ENCODE data around the gene ABCC6.

The ABCC6 gene

DNA sequence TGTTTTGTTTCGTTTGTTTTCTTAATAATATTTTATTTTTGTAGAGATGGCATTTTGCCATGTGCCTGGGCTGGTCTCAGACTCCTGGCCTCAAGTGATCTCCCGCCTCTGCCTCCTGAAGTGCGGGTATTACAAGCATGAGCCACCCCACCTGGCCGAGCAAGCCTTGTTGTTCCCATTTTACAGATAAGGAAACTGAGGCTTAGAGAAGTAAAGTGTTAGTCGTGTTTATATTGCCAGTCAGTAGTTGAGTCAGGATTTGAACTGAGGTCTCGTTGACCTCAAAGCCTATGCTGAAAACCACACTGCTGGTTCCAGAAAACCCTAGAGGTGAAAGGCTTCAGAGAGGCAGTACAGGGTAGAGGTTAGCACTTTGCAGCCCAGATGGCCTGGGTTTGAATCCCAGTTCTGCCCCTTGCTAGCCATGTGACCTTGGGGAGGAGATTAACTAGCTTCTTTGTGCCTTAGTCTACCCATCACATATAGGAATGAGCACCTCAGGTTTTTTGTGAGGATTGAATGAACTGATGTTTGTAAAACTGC lies 102.0 kb downstream of the ABCC6 start:
- no peak for DNase-seq (ENCODE audit: low spot score in 2 of 2)
- H3K27ac Mint-ChIP-seq (ENCODE audit: low read depth): peak overlapping the region; percentile 71
- H3K36me3 Mint-ChIP-seq (ENCODE audit: insufficient read depth): peaks cover 34% of the 10 kb centered on the region
- ATAC-seq (replicated peaks; ENCODE audit: extremely low read depth, poor library complexity, severe bottlenecking): no peak
- peaks cover 6% of the 10 kb centered on the region for H3K9me3 Mint-ChIP-seq
- no peak overlapping the region for H3K4me3 Mint-ChIP-seq
- no peaks in the 10 kb centered on the region for H3K27me3 Mint-ChIP-seq
- H3K4me1 Mint-ChIP-seq: peaks cover 13% of the 10 kb centered on the region

DNA sequence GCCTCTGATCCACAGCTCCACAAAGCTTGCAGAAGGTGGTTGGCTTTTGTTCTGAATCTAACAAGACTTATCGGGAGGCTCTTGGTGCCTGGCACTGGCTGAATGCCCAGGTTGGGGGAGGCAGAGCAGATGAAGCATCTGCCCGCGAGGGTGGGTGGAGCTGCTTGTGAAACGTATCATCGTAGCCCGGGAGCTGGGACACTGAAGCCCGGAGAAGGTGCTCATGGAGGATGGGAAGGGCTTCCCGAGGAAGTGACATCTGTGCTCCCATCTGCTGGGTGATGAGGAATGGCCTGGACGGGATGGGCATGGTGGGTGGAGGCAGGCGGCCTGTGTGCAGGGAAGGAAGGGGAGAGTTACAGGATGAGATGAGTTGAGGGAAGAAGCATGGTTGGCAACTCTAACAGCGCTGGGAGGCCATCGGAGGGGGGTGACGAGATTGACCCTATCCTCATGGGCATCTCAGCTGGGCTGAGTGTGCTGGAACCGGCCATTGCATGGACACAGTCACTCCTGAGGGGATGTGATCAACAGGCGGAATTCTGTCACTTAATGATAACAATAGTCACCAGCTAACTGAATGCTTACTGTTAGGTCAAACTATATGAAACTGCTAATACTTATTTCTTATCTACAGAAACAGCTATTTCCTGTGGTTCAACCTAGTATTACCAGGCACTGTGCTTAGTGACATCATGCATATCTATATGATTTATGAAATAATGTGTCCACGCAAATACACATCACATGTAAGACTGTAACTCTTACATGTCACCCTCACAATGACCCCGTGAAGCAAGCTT lies 102.7 kb downstream of the ABCC6 start:
- Mint-ChIP-seq H3K4me3 (no peak overlapping the region), H3K27me3 (no peaks in the 10 kb centered on the region), H3K4me1 (peaks cover 13% of the 10 kb centered on the region), H3K36me3 (ENCODE audit: insufficient read depth) (peaks cover 37% of the 10 kb centered on the region), H3K9me3 (peaks cover 6% of the 10 kb centered on the region), H3K27ac (ENCODE audit: low read depth) (peak overlapping the region; percentile 71)
- peak; percentile 36 for ATAC-seq (replicated peaks; ENCODE audit: extremely low read depth, poor library complexity, severe bottlenecking)
- DNase-seq (ENCODE audit: low spot score in 2 of 2): no peak

DNA sequence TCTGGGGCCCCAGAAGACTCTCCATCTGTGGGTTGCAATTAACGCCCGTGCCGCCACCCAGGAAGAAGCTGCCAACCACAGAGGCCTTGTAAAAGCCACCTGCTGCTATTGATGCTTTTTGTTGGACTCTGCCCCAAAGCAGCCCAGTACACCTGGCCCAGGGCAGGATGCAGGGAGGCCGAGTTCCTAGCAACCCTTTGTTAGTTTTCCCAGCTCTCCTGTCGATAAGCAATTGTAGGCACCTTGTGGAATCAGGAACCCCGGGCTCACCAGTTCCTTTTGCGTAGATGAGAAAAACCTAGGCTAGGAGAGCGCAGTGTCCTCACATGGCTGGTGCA lies 103.3 kb downstream of the ABCC6 start:
- no peak overlapping the region for H3K4me3 Mint-ChIP-seq
- peak overlapping the region; percentile 71 for H3K27ac Mint-ChIP-seq (ENCODE audit: low read depth)
- peaks cover 13% of the 10 kb centered on the region for H3K4me1 Mint-ChIP-seq
- H3K36me3 Mint-ChIP-seq (ENCODE audit: insufficient read depth): peaks cover 40% of the 10 kb centered on the region
- no peak for DNase-seq (ENCODE audit: low spot score in 2 of 2)
- no peaks in the 10 kb centered on the region for H3K27me3 Mint-ChIP-seq
- H3K9me3 Mint-ChIP-seq: peaks cover 6% of the 10 kb centered on the region
- no peak for ATAC-seq (replicated peaks; ENCODE audit: extremely low read depth, poor library complexity, severe bottlenecking)

DNA sequence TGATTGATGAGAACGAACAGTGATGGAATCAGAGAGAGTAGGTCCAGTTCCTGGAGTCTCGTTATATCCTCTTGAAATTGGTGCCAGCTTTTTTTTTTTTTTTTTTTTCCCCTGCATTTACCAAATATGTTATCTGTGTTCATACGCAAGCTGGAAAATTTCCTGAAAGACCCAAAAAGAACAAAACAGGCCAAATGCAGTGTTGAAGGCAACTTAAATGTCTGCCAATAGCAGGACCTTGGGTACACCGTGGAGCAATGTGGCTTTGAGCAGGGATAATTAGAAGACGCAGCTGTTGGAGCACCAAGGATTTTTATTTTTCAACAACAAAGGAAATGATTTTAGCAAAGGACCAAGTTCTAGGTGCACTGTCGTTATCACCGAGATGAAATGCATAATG lies 105.0 kb downstream of the ABCC6 start:
- DNase-seq (ENCODE audit: low spot score in 2 of 2): no peak
- no peaks in the 10 kb centered on the region for H3K9me3 Mint-ChIP-seq
- peaks cover 13% of the 10 kb centered on the region for H3K4me1 Mint-ChIP-seq
- no peak for ATAC-seq (replicated peaks; ENCODE audit: extremely low read depth, poor library complexity, severe bottlenecking)
- no peaks in the 10 kb centered on the region for H3K27me3 Mint-ChIP-seq
- H3K36me3 Mint-ChIP-seq (ENCODE audit: insufficient read depth): peaks cover 41% of the 10 kb centered on the region
- H3K27ac Mint-ChIP-seq (ENCODE audit: low read depth): no peak overlapping the region
- H3K4me3 Mint-ChIP-seq: no peak overlapping the region

DNA sequence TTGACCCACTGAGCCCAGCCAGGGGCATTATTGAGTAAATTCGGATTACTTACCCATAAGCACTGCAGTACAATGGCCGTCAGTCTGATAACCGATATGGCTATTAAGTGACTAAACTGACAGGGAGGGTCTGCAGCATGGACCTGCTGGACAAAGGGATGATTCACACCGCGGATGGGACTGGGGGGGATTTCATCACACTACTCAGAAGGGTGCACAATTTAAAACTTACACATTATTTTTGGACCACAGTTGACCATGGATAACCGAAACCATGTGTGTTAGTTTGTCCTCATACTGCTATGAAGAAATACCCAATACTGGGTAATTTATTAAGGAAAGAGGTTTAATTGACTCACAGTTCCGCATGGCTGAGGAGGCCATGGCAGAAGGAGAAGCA lies 106.5 kb downstream of the ABCC6 start:
- DNase-seq (ENCODE audit: low spot score in 2 of 2) (no peak), ATAC-seq (replicated peaks; ENCODE audit: extremely low read depth, poor library complexity, severe bottlenecking) (no peak)
- peaks cover 45% of the 10 kb centered on the region for H3K36me3 Mint-ChIP-seq (ENCODE audit: insufficient read depth)
- H3K9me3 Mint-ChIP-seq: no peaks in the 10 kb centered on the region
- H3K27ac Mint-ChIP-seq (ENCODE audit: low read depth): no peak overlapping the region
- H3K27me3 Mint-ChIP-seq: no peaks in the 10 kb centered on the region
- H3K4me1 Mint-ChIP-seq: peaks cover 13% of the 10 kb centered on the region
- no peak overlapping the region for H3K4me3 Mint-ChIP-seq

- no peak for DNase-seq (ENCODE audit: low spot score in 2 of 2)
- Mint-ChIP-seq H3K27me3 (no peaks in the 10 kb centered on the region), H3K4me3 (no peak overlapping the region), H3K36me3 (ENCODE audit: insufficient read depth) (peaks cover 53% of the 10 kb centered on the region), H3K4me1 (no peaks in the 10 kb centered on the region), H3K9me3 (no peaks in the 10 kb centered on the region), H3K27ac (ENCODE audit: low read depth) (no peak overlapping the region)
- ATAC-seq (replicated peaks; ENCODE audit: extremely low read depth, poor library complexity, severe bottlenecking): no peak
Observed at GRCh38 chr16:16113076-16113475, 110.2 kb downstream of the ABCC6 start.

DNA sequence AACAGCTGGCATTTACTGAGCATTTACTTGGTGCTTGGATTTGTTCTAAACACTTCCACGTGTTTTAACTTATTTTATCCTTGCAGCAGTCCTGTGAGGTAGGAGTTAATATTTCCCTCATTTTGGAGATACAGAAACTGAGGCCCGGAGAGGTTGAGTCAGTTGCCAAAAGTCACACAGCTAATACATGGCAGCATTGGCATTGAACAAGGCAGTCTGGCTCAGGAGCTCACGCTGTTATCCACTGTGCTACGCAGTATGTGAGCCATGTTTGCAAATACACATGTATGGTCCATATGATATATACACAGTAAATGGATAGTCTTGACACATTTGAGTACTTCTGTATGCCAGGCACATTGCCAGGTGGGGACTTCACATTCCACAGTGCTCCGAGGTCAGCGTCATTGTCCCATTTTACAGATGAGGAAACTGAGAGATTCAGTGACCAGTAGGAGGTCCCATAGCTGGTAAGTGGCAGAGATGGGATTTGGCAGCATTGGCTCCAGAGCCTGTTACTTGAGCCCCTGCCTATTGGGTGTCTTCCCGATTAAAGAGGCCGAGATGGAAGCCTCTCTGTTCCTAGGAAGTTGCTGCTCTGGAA lies 110.7 kb downstream of the ABCC6 start:
- Mint-ChIP-seq H3K4me1 (no peaks in the 10 kb centered on the region), H3K4me3 (no peak overlapping the region), H3K9me3 (no peaks in the 10 kb centered on the region), H3K27me3 (no peaks in the 10 kb centered on the region), H3K27ac (ENCODE audit: low read depth) (no peak overlapping the region), H3K36me3 (ENCODE audit: insufficient read depth) (peaks cover 50% of the 10 kb centered on the region)
- ATAC-seq (replicated peaks; ENCODE audit: extremely low read depth, poor library complexity, severe bottlenecking) (no peak), DNase-seq (ENCODE audit: low spot score in 2 of 2) (no peak)

DNA sequence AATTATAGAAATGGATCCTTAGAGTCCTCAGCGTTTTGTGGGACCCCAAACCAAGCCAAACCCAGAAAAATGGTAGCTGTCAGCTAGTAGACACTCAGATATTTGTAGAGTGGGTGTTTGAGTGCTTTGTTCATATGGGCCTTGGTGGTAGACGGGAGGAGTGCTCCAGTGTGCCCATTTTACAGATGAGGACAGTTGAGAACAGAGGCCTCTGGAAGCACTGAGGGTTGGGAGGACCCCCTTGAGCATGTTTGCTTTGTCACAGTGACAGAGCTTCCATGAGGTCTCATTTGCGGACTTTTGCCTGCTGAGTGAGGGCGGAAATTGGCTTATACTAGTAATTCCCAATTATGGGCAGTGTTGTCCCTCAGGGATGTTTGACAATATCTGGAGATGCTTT lies 111.7 kb downstream of the ABCC6 start:
- H3K27me3 Mint-ChIP-seq: no peaks in the 10 kb centered on the region
- H3K4me3 Mint-ChIP-seq: no peak overlapping the region
- no peak overlapping the region for H3K27ac Mint-ChIP-seq (ENCODE audit: low read depth)
- no peaks in the 10 kb centered on the region for H3K9me3 Mint-ChIP-seq
- peaks cover 52% of the 10 kb centered on the region for H3K36me3 Mint-ChIP-seq (ENCODE audit: insufficient read depth)
- no peaks in the 10 kb centered on the region for H3K4me1 Mint-ChIP-seq
- ATAC-seq (replicated peaks; ENCODE audit: extremely low read depth, poor library complexity, severe bottlenecking): no peak
- no peak for DNase-seq (ENCODE audit: low spot score in 2 of 2)

DNA sequence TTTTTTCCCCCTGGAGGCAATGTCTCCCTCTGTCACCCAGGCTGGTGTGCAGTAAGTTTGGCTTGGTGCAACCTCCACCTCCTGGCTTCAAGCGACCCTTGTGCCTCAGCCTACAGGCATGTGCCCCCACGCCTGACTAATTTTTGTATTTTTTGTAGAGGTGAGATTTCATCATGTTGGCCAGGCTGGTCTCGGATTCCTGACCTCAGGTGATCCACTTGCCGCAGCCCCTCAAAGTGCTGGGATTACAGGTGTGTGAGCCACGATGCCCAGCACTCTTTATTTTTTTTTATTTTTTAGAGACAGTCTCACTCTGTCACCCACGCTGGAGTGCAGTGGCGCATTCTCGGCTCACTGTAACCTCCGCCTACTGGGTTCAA lies 113.2 kb downstream of the ABCC6 start:
- DNase-seq (ENCODE audit: low spot score in 2 of 2): no peak
- peaks cover 50% of the 10 kb centered on the region for H3K36me3 Mint-ChIP-seq (ENCODE audit: insufficient read depth)
- no peaks in the 10 kb centered on the region for H3K4me1 Mint-ChIP-seq
- ATAC-seq (replicated peaks; ENCODE audit: extremely low read depth, poor library complexity, severe bottlenecking): no peak
- no peaks in the 10 kb centered on the region for H3K9me3 Mint-ChIP-seq
- H3K27ac Mint-ChIP-seq (ENCODE audit: low read depth): no peak overlapping the region
- H3K4me3 Mint-ChIP-seq: no peak overlapping the region
- H3K27me3 Mint-ChIP-seq: no peaks in the 10 kb centered on the region

GRCh38 chr16:16109453-16110110 lies 113.7 kb downstream of the ABCC6 start:
- H3K36me3 Mint-ChIP-seq (ENCODE audit: insufficient read depth): peaks cover 48% of the 10 kb centered on the region
- H3K4me3 Mint-ChIP-seq: no peak overlapping the region
- H3K4me1 Mint-ChIP-seq: no peaks in the 10 kb centered on the region
- H3K27ac Mint-ChIP-seq (ENCODE audit: low read depth): no peak overlapping the region
- ATAC-seq (replicated peaks; ENCODE audit: extremely low read depth, poor library complexity, severe bottlenecking) (no peak), DNase-seq (ENCODE audit: low spot score in 2 of 2) (no peak)
- H3K27me3 Mint-ChIP-seq: no peaks in the 10 kb centered on the region
- H3K9me3 Mint-ChIP-seq: no peaks in the 10 kb centered on the region

DNA sequence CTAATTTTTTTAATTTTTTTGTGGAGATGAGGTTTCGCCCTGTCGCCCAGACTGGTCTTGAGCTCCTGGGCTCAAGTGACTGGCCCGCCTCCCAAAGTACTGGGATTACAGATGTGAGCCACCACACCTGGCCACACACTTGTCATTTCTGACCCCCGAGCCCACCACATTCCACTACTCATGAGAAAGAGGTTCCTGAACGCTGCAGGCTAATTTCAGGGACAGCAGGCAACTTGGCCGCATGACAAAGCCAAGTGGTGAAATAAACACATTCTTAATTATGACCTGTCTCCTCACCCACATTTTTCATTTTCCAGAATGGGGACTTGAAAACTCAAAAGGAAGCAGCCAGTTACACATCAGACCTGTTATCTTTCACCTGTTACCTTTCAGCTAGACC lies 114.5 kb downstream of the ABCC6 start:
- no peak overlapping the region for H3K4me3 Mint-ChIP-seq
- H3K9me3 Mint-ChIP-seq: no peaks in the 10 kb centered on the region
- no peaks in the 10 kb centered on the region for H3K27me3 Mint-ChIP-seq
- no peaks in the 10 kb centered on the region for H3K4me1 Mint-ChIP-seq
- DNase-seq (ENCODE audit: low spot score in 2 of 2): no peak
- H3K27ac Mint-ChIP-seq (ENCODE audit: low read depth): no peak overlapping the region
- H3K36me3 Mint-ChIP-seq (ENCODE audit: insufficient read depth): peaks cover 47% of the 10 kb centered on the region
- ATAC-seq (replicated peaks; ENCODE audit: extremely low read depth, poor library complexity, severe bottlenecking): no peak

DNA sequence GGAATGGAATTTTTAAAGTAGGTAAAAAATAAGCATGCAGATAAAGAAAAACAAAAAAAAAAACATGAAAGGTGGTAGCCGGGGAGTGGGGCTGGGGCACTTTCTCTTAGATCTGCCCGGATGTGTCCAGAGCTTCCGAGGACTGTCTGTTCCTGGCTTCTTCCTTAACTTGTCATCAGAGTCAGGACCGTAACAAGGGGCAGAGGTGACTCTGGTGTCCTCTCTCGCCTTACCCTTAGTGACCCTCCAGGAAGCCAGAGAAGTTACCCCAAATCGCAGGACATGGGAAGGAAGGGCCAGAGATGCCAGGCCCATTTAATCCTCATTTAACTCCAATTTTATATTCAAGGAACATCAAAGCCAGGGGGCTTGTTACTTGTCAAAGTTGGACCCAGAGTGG lies 115.5 kb downstream of the ABCC6 start:
- H3K4me1 Mint-ChIP-seq: no peaks in the 10 kb centered on the region
- H3K27ac Mint-ChIP-seq (ENCODE audit: low read depth): no peak overlapping the region
- peaks cover 52% of the 10 kb centered on the region for H3K36me3 Mint-ChIP-seq (ENCODE audit: insufficient read depth)
- no peak for ATAC-seq (replicated peaks; ENCODE audit: extremely low read depth, poor library complexity, severe bottlenecking)
- no peak overlapping the region for H3K4me3 Mint-ChIP-seq
- H3K27me3 Mint-ChIP-seq: no peaks in the 10 kb centered on the region
- H3K9me3 Mint-ChIP-seq: no peaks in the 10 kb centered on the region
- no peak for DNase-seq (ENCODE audit: low spot score in 2 of 2)

DNA sequence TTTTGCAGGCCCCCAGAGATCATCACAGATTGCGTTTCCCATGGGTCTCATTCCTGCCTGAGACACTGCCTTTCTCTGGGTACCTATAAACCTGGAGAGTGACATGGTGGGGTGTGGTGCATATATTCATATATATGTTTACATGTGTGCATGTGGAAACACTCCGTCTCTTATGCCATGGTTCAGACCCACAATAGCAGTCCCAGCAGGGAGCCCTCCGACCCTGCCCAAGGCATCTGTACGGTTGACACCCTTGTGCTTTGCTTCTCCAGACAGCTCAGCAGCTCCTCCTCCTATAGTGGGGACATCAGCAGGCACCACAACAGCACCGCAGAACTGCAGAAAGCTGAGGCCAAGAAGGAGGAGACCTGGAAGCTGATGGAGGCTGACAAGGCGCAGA lies 116.8 kb downstream of the ABCC6 start:
- DNase-seq (ENCODE audit: low spot score in 2 of 2): no peak
- Mint-ChIP-seq H3K4me3 (no peak overlapping the region), H3K4me1 (peaks cover 3% of the 10 kb centered on the region), H3K36me3 (ENCODE audit: insufficient read depth) (peaks cover 44% of the 10 kb centered on the region), H3K27ac (ENCODE audit: low read depth) (no peak overlapping the region), H3K9me3 (no peaks in the 10 kb centered on the region), H3K27me3 (no peaks in the 10 kb centered on the region)
- no peak for ATAC-seq (replicated peaks; ENCODE audit: extremely low read depth, poor library complexity, severe bottlenecking)

Data from central memory CD8-positive, alpha-beta T cell (primary cell).